SK-N-MC (cell line): Measurements from ENCODE around the gene GTF3A.

Source experiments
- DNase-seq: peaks from one replicate; pipeline ENCODE4 v3.0.0-alpha.2; 2011; ENCODE audit warnings: low read depth, low spot score
- H3K27ac ChIP-seq: fragments of 200-600 bp; sonication (generic); 2 replicates; pipeline ENCODE4 v1.5.1; 2016; ENCODE audit warnings: mixed run types
- H3K36me3 ChIP-seq: fragments of 200-600 bp; sonication (generic); 2 replicates; pipeline ENCODE4 v1.6.1; 2017; ENCODE audit warnings: antibody characterized with exemption, low read length, mixed read lengths; ENCODE audit not compliant: insufficient read depth
- H3K4me3 ChIP-seq: fragments of 200-600 bp; sonication (generic); 2 replicates; pipeline ENCODE4 v1.5.1; 2016
- H3K9ac ChIP-seq: fragments of 200-600 bp; sonication (generic); 2 replicates; pipeline ENCODE4 v1.8.0; 2017; ENCODE audit warnings: mixed run types, mixed read lengths; ENCODE audit not compliant: insufficient read length
- H3K9me3 ChIP-seq: fragments of 200-600 bp; sonication (generic); 2 replicates; pipeline ENCODE4 v1.6.1; 2017; ENCODE audit warnings: low read depth, mild to moderate bottlenecking, antibody characterized with exemption, low read length, moderate library complexity, mixed read lengths
- EZH2 ChIP-seq: fragments of 200-600 bp; sonication (generic); IDR thresholded peaks from one replicate; pipeline ENCODE4 v1.6.1; 2017; ENCODE audit warnings: antibody characterized with exemption
- FOXP2 ChIP-seq: optimal IDR thresholded peaks from 2 replicates; pipeline ENCODE3; 2011; ENCODE audit warnings: mild to moderate bottlenecking, moderate library complexity; ENCODE audit not compliant: insufficient read depth; ENCODE audit errors: extremely low read length, control extremely low read depth
- POLR2AphosphoS5 ChIP-seq: IDR thresholded peaks from 2 replicates; pipeline ENCODE4 v1.6.1; 2012; ENCODE audit warnings: mild to moderate bottlenecking, low read depth, low read length, borderline replicate concordance

Gene GTF3A

DNA sequence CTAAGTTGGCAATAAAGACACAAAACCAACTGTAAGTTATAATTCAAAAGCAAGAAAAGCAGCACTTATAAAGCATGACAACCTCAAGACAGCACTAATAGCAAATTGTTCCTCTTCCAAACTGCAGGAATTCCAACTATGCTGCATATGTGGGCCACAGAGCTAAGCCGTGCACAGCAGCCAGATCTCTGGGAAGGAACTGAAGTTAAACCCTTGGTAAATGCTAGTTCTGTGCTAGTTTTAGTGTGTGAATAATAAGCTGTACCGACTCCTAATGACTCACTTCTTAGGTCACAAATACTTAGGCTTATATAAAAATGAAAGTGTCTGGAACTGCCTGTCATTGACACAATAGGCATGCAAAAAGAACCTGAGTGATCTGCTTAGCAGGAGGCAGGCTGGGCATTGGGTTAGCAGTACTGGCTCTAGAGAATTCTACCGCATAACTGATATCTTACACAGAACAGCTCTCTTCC is 21.2 kb upstream of the GTF3A start:
- Histone ChIP-seq H3K27ac (no peak overlapping the region; the same call in 1 of the 2 replicates), H3K9me3 (no peaks in the 10 kb centered on the region), H3K4me3 (no peak overlapping the region), H3K9ac (no peak overlapping the region), H3K36me3 (no peaks in the 10 kb centered on the region)
- TF ChIP-seq POLR2AphosphoS5 (no peak), FOXP2 (no peak), EZH2 (no peak)
- DNase-seq = no peak

DNA sequence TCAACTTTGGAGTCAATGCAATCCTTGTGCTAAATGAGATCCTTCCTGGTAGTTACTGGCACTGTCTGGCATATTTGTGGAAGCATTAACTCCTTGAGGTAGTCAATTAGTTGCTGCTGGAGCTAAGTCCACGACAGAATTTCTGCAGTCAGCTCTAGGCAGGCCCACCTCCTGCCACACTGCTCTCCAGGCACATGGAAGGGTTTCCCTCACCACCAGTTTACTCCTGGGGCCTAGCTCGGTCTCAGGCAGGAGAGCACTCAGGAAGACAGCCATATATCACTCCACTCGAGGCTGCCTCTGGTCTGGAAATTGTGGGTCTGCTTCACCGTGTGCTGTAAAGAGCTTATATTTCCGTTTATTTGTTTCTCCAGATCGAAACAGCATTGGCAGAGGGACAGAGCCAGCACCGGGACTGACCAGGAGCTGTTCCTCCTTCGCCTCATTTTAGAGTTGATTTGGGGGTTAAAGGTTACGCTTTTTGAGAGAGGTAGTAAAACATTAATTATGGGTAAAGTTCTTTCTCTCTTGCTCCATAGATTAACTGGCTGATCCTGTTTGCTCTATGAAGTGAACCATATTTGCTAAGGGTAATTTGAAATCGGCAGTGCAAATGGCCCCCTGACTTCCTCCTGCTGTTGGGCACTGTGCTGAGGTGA is 20.6 kb upstream of the GTF3A start:
- TF ChIP-seq FOXP2 (no peak), POLR2AphosphoS5 (no peak)
- Histone ChIP-seq H3K9me3 (no peaks in the 10 kb centered on the region), H3K27ac (no peak overlapping the region; the same call in 1 of the 2 replicates), H3K9ac (no peak overlapping the region), H3K4me3 (no peak overlapping the region), H3K36me3 (no peaks in the 10 kb centered on the region)
- DNase-seq = no peak

DNA sequence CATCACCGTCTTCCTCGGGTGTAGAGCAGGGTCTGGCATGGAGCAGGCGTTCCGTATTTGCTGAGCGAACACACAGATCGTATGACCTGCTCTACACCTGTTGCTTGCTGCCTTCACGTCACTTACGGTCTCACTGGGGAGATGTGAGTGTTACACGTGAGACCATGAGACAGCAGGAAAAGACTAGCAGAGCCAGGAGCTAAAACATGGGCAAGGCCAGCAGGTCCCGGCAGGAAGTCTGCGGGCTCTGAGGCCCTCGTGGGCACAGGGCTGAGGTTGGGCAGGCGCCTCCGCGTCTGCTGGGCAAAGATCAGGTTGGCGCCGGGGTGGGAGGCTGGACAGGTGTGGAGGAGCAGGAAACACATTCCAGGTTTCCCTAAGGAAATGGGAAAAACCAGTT is 19.7 kb upstream of the GTF3A start:
- H3K27ac ChIP-seq = no peak overlapping the region

DNA sequence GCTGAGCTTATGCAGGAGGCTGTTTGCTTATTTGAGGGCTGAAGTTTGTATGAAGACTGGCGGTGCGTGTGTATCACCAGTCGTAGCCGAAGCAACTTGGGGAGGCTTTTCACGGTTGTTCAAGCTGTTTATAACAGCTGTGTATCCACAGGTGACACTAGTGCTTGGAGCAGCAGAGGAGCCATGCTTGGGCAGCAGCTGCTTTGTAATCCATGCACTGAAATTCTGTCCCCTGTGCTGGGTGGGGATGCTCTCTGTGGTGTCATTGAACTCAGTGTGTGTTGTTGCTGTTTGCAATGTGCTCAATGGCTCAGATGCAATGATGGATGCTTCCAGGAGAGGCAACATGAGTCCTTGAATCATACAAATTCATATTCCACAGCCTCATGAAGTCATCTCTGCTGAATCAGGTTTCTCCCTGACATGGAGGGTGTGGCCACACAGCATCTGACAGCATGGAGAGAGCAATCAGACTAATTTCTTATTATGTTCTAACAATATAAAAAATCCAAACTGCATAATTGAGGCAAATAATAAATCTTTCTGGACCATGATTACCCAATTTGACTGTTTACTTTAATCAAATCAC is 18.8 kb upstream of the GTF3A start:
- no peaks in the 10 kb centered on the region for H3K36me3 ChIP-seq
- H3K9me3 ChIP-seq = no peaks in the 10 kb centered on the region
- H3K4me3 ChIP-seq = no peak overlapping the region
- H3K27ac ChIP-seq = no peak overlapping the region
- no peak overlapping the region for H3K9ac ChIP-seq
- no peak for DNase-seq
- TF ChIP-seq FOXP2 (no peak), POLR2AphosphoS5 (no peak)

More for the DNA sequence above, 19.7 kb upstream of the GTF3A start:
- no peak for TF ChIP-seq POLR2AphosphoS5
- no peak overlapping the region for H3K4me3 ChIP-seq
- no peaks in the 10 kb centered on the region for H3K36me3 ChIP-seq
- no peak overlapping the region for H3K9ac ChIP-seq
- no peak for DNase-seq
- no peaks in the 10 kb centered on the region for H3K9me3 ChIP-seq

DNA sequence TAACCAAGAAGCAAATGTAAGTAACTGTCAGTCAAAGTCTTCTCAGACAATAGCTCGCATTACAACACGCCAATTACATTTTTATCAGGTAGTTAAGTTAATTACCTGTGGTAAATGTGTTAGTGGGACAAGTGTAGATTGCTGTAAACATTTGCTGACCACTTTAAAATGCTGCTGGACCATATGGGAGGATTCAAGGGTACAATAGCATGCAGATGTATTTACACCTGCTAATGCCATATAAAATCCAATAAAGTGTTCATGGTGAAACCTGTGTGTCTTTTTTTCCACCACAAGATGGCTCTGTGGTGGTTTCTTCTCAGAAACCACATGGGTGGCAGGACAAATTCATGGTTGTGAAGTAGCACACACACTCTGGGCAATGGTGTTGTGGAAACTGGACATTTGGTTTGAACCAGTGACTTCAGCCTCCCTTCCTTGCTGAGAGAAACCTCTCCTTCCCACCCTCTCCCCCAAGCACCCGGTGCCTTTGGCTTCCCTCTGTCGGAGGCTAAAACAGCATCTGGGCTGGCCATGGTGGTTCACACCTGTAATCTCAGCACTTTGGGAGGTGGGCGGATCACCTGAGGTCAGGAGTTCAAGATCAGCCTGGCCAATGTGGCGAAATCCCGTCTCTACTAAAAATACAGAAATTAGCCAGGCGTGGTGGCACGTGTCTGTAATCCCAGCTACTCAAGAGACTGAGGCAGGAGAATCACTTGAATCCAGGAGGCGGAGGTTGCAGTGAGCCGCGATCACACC is 18.1 kb upstream of the GTF3A start:
- H3K27ac ChIP-seq = no peak overlapping the region
- no peak for DNase-seq
- H3K36me3 ChIP-seq = no peaks in the 10 kb centered on the region
- TF ChIP-seq POLR2AphosphoS5 (no peak), EZH2 (no peak), FOXP2 (no peak)
- no peaks in the 10 kb centered on the region for H3K9me3 ChIP-seq
- no peak overlapping the region for H3K4me3 ChIP-seq
- H3K9ac ChIP-seq = no peak overlapping the region

DNA sequence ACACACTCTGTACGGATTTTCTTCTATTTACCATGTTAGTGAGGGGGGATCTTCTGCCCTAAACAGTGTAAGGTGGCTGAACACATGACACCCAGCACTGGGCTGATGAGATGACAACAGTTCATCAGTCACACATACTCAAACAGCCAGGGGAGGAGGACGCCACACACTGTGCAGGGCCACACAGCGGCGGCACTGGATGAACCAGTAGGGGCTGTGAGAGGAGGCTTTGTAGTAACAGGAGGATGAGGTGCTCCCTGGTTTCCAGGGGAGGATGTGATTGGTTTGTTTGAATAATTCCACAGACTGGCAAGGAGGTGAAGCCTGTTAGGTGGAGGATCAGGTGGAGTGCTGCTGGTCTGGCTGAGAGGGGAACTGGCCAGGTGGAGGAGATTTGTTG is 16.3 kb upstream of the GTF3A start:
- no peak overlapping the region for H3K27ac ChIP-seq
- no peak overlapping the region for H3K9ac ChIP-seq
- no peaks in the 10 kb centered on the region for H3K9me3 ChIP-seq
- TF ChIP-seq FOXP2 (no peak), EZH2 (no peak), POLR2AphosphoS5 (no peak)
- DNase-seq = no peak
- no peak overlapping the region for H3K4me3 ChIP-seq
- H3K36me3 ChIP-seq = no peaks in the 10 kb centered on the region

DNA sequence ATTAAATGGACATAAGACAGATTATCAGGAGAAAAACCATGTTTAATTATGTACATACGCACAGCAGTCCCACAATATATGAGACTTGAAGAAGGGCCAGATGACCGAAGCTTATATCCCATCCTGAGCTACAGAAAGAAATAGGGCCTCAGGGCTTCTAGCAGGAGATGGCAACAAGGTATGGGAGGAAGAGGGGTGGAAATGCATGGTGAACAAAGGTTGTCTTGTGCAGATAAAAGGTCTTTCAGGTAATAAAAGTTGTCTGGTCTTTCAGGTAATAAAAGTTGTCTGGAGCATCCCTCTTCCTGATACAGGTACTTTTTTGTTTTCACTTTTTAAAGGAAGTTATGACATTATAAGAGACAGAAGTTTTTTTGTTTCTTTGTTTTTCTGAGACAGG is 15.4 kb upstream of the GTF3A start:
- no peak overlapping the region for H3K9ac ChIP-seq
- no peak overlapping the region for H3K27ac ChIP-seq
- H3K36me3 ChIP-seq = no peaks in the 10 kb centered on the region
- no peak for TF ChIP-seq POLR2AphosphoS5
- no peak for TF ChIP-seq FOXP2
- TF ChIP-seq EZH2 = no peak
- no peaks in the 10 kb centered on the region for H3K9me3 ChIP-seq
- no peak overlapping the region for H3K4me3 ChIP-seq
- DNase-seq = no peak

DNA sequence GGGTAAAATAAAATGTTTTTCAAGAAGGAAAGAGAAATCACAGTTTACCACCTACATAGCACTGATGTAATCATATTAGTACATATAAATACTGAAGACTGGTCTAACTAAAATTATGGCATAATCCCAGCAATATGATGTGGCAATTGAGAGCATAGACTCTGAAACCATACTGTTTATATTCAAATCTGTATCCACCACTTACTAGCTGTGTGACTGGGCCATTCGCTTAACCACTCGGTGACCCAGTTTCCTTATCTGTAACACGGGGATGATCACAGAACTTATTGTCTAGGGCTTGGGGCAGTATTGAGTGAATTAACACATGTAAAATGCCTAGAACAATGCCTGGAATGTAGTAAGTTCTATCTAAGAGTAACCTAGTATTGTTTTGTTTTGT is 13.1 kb upstream of the GTF3A start:
- H3K4me3 ChIP-seq = no peak overlapping the region
- no peak overlapping the region for H3K27ac ChIP-seq
- no peaks in the 10 kb centered on the region for H3K9me3 ChIP-seq
- TF ChIP-seq EZH2 (no peak), POLR2AphosphoS5 (no peak), FOXP2 (no peak)
- DNase-seq = no peak
- H3K36me3 ChIP-seq = no peaks in the 10 kb centered on the region
- H3K9ac ChIP-seq = no peak overlapping the region

DNA sequence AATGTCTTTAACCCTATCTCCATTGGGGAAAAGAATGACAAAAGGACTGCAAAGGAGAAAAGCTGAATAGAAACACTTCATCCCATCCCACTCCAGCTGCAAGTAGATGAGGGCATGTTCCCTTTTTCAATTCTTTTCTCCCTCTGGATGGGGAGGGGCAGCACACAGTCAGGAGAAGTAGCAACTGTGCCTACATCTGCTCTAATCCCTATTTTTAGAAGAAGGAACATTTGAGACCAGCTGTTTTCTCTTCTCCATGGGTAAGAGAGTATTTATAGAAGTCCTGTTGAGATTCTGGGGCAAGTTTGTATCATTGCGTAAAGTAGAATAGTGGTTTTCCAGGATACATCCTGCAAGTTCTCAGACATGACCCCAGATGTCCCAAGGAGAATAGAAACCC is 9.3 kb upstream of the GTF3A start:
- H3K9me3 ChIP-seq = no peaks in the 10 kb centered on the region

More for the DNA sequence above, 9.3 kb upstream of the GTF3A start:
- no peak overlapping the region for H3K9ac ChIP-seq
- TF ChIP-seq EZH2 = no peak
- TF ChIP-seq POLR2AphosphoS5 = no peak
- TF ChIP-seq FOXP2 = no peak
- H3K27ac ChIP-seq = no peak overlapping the region
- no peak for DNase-seq
- no peaks in the 10 kb centered on the region for H3K36me3 ChIP-seq
- H3K4me3 ChIP-seq = no peak overlapping the region
